AG04450 (cell line): ENCODE measurements around the gene PRR32. TPM values are rescaled to one million over a fixed set of nuclear protein-coding genes. Genes with fewer than 3 reads are reported as not detected.

ENCODE experiments used
- CTCF ChIA-PET: fragments of 300-600, 350-600 bp; formaldehyde crosslinking; extraction: SDS; loops from one replicate; lab custom pipeline; 2022; ENCODE audit warnings: antibody characterized with exemption, inconsistent platforms; lab: Charles Lee
- POLR2A ChIA-PET: fragments of 350-600 bp; formaldehyde crosslinking; extraction: SDS; loops from one replicate; lab custom pipeline; 2021; ENCODE audit warnings: antibody characterized with exemption, inconsistent platforms; lab: Yijun Ruan, JAX
- DNase-seq: peaks from one replicate; pipeline ENCODE4 v3.0.0-alpha.2; 2011; ENCODE audit warnings: low read depth, low spot score
- H3K27ac ChIP-seq: one replicate; pipeline ENCODE4 v1.5.1; 2012; ENCODE audit warnings: low read depth, low read length, control low read depth
- H3K27me3 ChIP-seq: one replicate; pipeline ENCODE4 v1.6.0; 2012; ENCODE audit warnings: low read length; ENCODE audit not compliant: control insufficient read depth, insufficient read depth
- H3K4me3 ChIP-seq: 2 replicates; pipeline ENCODE4 v1.5.1; 2011; ENCODE audit warnings: mild to moderate bottlenecking, low read depth, low read length, control low read depth
- H3K9me3 ChIP-seq: 2 replicates; pipeline ENCODE4 v1.5.1; 2012; ENCODE audit warnings: low read length; ENCODE audit not compliant: control insufficient read depth, insufficient read depth
- CTCF ChIP-seq: IDR thresholded peaks from 2 replicates; pipeline ENCODE4 v1.5.1; 2011; ENCODE audit warnings: low read depth, low read length, control low read depth, inconsistent platforms
- polyA plus RNA-seq: library from polyadenylated mRNA; depleted of rRNA; stranded (reverse); fragments of >200 nt; gene quantifications from 2 replicates; pipeline ENCODE4 v1.2.3, GENCODE V29; 2011

PRR32 gene
- polyA plus RNA-seq, 1 experiment = not detected

DNA sequence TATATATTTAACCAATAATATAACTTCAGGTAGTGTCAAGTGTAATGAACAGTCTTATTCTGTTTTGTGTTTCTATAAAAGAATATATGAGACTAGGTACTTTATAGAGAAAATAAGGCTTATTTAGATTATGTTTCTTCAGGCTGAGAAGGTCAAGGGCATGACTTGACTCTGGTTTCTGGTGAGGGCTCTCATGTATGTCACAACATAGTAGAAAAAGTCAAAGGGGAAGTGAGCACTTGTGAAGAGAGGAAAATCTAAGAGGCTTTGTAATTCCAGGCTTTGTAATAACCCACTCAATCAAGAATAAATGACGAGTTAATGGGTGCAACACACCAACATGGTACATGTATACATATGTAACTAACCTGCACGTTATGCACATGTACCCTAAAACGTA lies 27.6 kb downstream of the PRR32 start:
- POLR2A ChIA-PET = no interaction called here
- Histone ChIP-seq H3K27ac (no peak overlapping the region), H3K9me3 (no peaks in the 10 kb centered on the region), H3K27me3 (no peaks in the 10 kb centered on the region), H3K4me3 (no peak overlapping the region)
- CTCF ChIA-PET = no interaction called here
- DNase-seq = no peak
- TF ChIP-seq CTCF = no peak

GRCh38 chrX:126855839-126856524 lies 36.5 kb downstream of the PRR32 start:
- Histone ChIP-seq H3K27me3 (no peaks in the 10 kb centered on the region), H3K4me3 (no peak overlapping the region), H3K9me3 (no peaks in the 10 kb centered on the region; the same call in 1 of the 2 replicates), H3K27ac (no peak overlapping the region)
- ChIA-PET CTCF (no interaction called here), POLR2A (no interaction called here)
- TF ChIP-seq CTCF = no peak
- no peak for DNase-seq
